Esophagus squamous epithelium (tissue), 5 donors: ENCODE data around the gene PCBP1. TPM values are rescaled to one million over a fixed set of nuclear protein-coding genes. Genes with fewer than 3 reads are reported as not detected.
"Not testable (repeated sequence)": the region's sequence is repeated elsewhere in the genome, so short reads cannot be mapped to it uniquely, and the experiment has no call there.

Source experiments
- DNase-seq: peaks from one replicate; lab custom pipeline; 2025; lab: John Stamatoyannopoulos, UW
- H3K27ac ChIP-seq, 4 donors: fragments of 200-600 bp; sonication (generic); one replicate each; pipeline ENCODE4 v1.5.1; 2016 to 2019; ENCODE audit warnings: mild to moderate bottlenecking in 1 of 4
- H3K27me3 ChIP-seq, 4 donors: fragments of 200-600 bp; sonication (generic); 1 replicate in 3 of 4; 2 replicates in 1 of 4; pipeline versions ENCODE4 v1.5.1 to v1.6.0; 2017 to 2021; ENCODE audit warnings: antibody characterized with exemption in 1 of 4
- H3K36me3 ChIP-seq, 3 donors: fragments of 200-600 bp; sonication (generic); one replicate each; pipeline ENCODE4 v1.5.1; 2016 to 2019
- H3K4me1 ChIP-seq, 3 donors: fragments of 200-600 bp; sonication (generic); one replicate each; pipeline ENCODE4 v1.5.1; 2017 to 2019
- H3K4me3 ChIP-seq, 4 donors: fragments of 200-600 bp; sonication (generic); 1 replicate in 3 of 4; 2 replicates in 1 of 4; pipeline ENCODE4 v1.5.1; 2016 to 2019; ENCODE audit warnings: mild to moderate bottlenecking in 2 of 4, moderate library complexity in 1 of 4
- H3K9me3 ChIP-seq, 3 donors: fragments of 200-600 bp; sonication (generic); one replicate each; pipeline ENCODE4 v1.5.1; 2016 to 2019
- CTCF ChIP-seq, 6 experiments: fragments of 450-650 bp in 4 of 6; fragments of 200-600 bp in 2 of 6; sonication (generic) in 2 of 6; IDR thresholded peaks; one replicate each; pipeline ENCODE4 v1.5.1; 2016 to 2019; ENCODE audit warnings: antibody characterized with exemption in 6 of 6, mild to moderate bottlenecking in 4 of 6, moderate library complexity in 4 of 6
- POLR2A ChIP-seq, 4 donors: fragments of 450-650 bp; IDR thresholded peaks; one replicate each; pipeline ENCODE4 v1.6.1; 2017; ENCODE audit warnings: antibody characterized with exemption in 4 of 4, mild to moderate bottlenecking in 4 of 4, moderate library complexity in 3 of 4
- WGBS, 2 donors: methylation state at CpG; one replicate each; pipeline ENCODE4 v1.1.5; 2018; 5-methylcytosine and 5-hydroxymethylcytosine counted together
- intact Hi-C: fragments of 100-400 bp; cut with DNase I; formaldehyde crosslinking; loops from one replicate; pipeline ENCODE4 v1.15.0; 2022
- total RNA-seq, 4 donors: library from RNA; depleted of rRNA; stranded (reverse); fragments of >200 nt; gene quantifications; one replicate each; pipeline ENCODE4 v1.1.0, GENCODE V29; 2016
- donor health status: DM: yes; HTN: yes; CAD: no.

Gene PCBP1
- total RNA-seq, 4 donors from 2014 or later: 96.8 to 205 (median 177) TPM

GRCh38 chr2:70091364-70091763 is 4.1 kb downstream of the PCBP1 start:
- H3K36me3 ChIP-seq: no peaks in the 10 kb centered on the region
- no peak overlapping the region for H3K4me3 ChIP-seq
- DNase-seq: no peak
- WGBS, 2 donors: 64 to 68% methylated on average over 2 of the region's 2 CpGs
- intact Hi-C loops: no loop called here
- no peaks in the 10 kb centered on the region for H3K27me3 ChIP-seq
- TF ChIP-seq POLR2A (IDR thresholded peaks at IDR 0.05) (no peak), CTCF (IDR thresholded peaks at IDR 0.05) (no peak)
- H3K9me3 ChIP-seq: no peaks in the 10 kb centered on the region
- H3K27ac ChIP-seq: peak overlapping the region in 2 of 4 donors; percentile 100
- peaks cover 18 to 54% (median 30%) of the 10 kb centered on the region in 3 donors for H3K4me1 ChIP-seq

- 85 to 91% methylated on average over 7 of the region's 7 CpGs for WGBS, 2 donors
- H3K27ac ChIP-seq: peak overlapping the region in 2 of 4 donors; percentile 100
- H3K4me1 ChIP-seq: peaks cover 18 to 55% (median 30%) of the 10 kb centered on the region in 3 donors
Observed at GRCh38 chr2:70091816-70092215, 4.5 kb downstream of the PCBP1 start.

GRCh38 chr2:70092576-70093243 is 5.4 kb downstream of the PCBP1 start:
- H3K27ac ChIP-seq, H3K27me3 ChIP-seq, H3K4me3 ChIP-seq, H3K9me3 ChIP-seq, H3K36me3 ChIP-seq, DNase-seq, intact Hi-C loops: not testable (repeated sequence)
- WGBS, 2 donors: 91 to 92% methylated on average over 6 to 12 of the region's 12 CpGs
- H3K4me1 ChIP-seq: peaks cover 18 to 55% (median 30%) of the 10 kb centered on the region in 3 donors

More at GRCh38 chr2:70091816-70092215, 4.5 kb downstream of the PCBP1 start:
- intact Hi-C loops: no loop called here
- DNase-seq: no peak
- no peak for TF ChIP-seq POLR2A (IDR thresholded peaks at IDR 0.05)
- no peak for TF ChIP-seq CTCF (IDR thresholded peaks at IDR 0.05)
- H3K9me3 ChIP-seq: no peaks in the 10 kb centered on the region
- no peaks in the 10 kb centered on the region for H3K36me3 ChIP-seq
- H3K27me3 ChIP-seq: no peaks in the 10 kb centered on the region
- no peak overlapping the region for H3K4me3 ChIP-seq

DNA sequence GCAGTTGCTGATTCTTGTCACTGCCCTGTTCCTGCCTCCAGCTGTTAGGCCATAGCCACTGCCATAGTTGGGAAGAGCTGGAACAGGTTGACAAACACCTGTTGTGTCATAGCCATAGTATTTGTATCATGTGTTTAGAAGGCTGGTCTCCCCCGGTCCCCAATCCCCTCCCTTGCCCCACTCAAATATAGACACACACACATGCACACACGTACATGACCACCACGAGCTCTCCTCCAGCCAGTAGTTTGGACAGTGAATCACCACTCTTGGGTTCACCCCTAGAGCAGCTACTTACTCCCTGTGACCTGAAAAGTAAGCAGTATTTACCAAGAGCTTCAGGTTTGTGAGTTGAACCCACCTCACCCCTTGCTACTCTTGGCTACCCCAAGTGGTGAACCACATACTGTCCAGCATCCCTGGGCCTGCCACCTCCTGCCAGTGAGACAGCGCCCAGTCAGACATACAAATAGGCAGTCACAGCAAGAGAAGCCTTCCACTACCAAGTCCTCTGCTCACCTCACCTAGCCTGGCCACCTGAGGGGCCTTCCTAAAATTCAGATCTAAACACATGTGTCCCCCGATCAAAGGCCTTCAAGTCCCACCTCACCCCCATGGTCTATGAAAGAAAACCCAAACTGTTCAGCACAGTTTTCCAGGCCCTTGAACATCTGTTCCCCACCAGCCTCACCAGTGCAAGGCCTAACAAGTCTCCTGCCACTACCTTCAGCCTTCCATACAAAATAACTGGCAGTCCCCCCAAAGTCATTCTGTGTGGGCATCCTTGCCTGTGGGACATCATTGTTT is 7.1 kb downstream of the PCBP1 start:
- WGBS, 2 donors: 80 to 90% methylated on average over 4 to 5 of the region's 5 CpGs
- H3K9me3 ChIP-seq: no peaks in the 10 kb centered on the region
- intact Hi-C loops: no loop called here
- no peak for DNase-seq
- H3K36me3 ChIP-seq: no peaks in the 10 kb centered on the region
- peaks cover 16 to 45% (median 30%) of the 10 kb centered on the region in 3 donors for H3K4me1 ChIP-seq
- TF ChIP-seq POLR2A (IDR thresholded peaks at IDR 0.05): no peak
- TF ChIP-seq CTCF (IDR thresholded peaks at IDR 0.05): peak in 1 of 6 experiments; percentile 4
- no peaks in the 10 kb centered on the region for H3K27me3 ChIP-seq
- peak overlapping the region in 1 of 4 donors; percentile 10 for H3K4me3 ChIP-seq
- peak overlapping the region; percentile 75 to 93 (median 87) for H3K27ac ChIP-seq

GRCh38 chr2:70094978-70095719 is 7.9 kb downstream of the PCBP1 start:
- Histone ChIP-seq H3K4me1 (peaks cover 11 to 37% (median 26%) of the 10 kb centered on the region in 3 donors), H3K36me3 (no peaks in the 10 kb centered on the region), H3K27ac (peak overlapping the region; percentile 75 to 93 (median 87)), H3K27me3 (no peaks in the 10 kb centered on the region), H3K9me3 (no peaks in the 10 kb centered on the region), H3K4me3 (peak overlapping the region in 2 of 4 donors; percentile 1 to 10)
- TF ChIP-seq POLR2A (IDR thresholded peaks at IDR 0.05) (peak in 2 of 4 donors; percentile 10 to 73), CTCF (IDR thresholded peaks at IDR 0.05) (no peak)
- 0 to 14% methylated on average over 4 to 5 of the region's 5 CpGs for WGBS, 2 donors
- intact Hi-C loops: no loop called here
- DNase-seq: peak; percentile 22
